ENCODE data around the gene SLC25A18.
"Not testable (repeated sequence)": the region's sequence is repeated elsewhere in the genome, so short reads cannot be mapped to it uniquely, and the experiment has no call there.

SLC25A18 gene, protein sequence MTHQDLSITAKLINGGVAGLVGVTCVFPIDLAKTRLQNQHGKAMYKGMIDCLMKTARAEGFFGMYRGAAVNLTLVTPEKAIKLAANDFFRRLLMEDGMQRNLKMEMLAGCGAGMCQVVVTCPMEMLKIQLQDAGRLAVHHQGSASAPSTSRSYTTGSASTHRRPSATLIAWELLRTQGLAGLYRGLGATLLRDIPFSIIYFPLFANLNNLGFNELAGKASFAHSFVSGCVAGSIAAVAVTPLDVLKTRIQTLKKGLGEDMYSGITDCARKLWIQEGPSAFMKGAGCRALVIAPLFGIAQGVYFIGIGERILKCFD

DNA sequence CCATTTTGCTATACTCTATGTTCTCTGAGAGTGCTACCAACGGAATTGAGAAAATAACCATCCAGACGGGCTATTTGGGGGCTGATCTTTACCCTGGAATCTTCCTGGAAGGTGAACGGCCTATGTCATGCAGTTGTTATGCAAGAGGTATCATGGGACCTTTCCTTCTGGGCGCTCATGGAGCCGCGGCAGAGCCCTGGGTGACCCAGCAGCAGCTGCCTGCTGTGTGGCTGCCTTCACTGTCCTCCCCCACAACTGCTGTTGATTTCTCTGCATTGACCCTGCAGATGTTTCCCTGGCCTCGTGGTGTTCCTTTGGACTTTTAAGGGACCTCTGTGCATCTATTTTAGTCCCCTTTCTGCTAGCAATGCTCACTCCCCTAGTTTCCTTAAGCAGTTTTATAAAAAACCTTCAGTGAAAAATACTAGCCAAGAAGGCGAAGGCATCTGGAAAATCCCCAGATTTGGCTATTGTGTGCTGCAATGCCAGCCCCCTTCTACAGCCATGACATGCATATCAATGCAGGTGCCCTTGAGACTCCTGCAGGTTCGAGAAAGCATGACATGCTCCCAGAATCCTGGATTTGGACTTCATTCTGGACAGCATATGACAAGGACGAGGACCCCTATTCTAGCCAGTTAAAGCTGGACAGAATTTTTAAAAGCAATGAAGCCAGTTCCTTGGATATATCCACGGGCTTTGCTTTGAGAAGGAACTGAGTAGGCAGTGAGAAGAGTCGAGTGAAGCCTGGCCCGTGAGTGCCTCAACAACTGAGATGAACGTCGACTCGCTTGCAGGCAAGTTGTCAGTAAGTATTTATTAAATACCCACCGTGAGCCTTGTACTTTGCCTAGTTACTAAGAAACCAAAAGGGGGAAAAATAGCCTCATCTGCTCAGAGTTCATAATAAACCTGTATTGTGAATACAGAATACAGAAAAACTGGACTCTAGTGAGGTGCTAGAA lies at the start of gene SLC25A18:
Gene SLC25A18, plus strand, starts transcription at position 593 of the 965 bp plus-strand sequence. CDS start 16,447 bp downstream, outside the sequence.
- FAIRE-seq: no peak

DNA sequence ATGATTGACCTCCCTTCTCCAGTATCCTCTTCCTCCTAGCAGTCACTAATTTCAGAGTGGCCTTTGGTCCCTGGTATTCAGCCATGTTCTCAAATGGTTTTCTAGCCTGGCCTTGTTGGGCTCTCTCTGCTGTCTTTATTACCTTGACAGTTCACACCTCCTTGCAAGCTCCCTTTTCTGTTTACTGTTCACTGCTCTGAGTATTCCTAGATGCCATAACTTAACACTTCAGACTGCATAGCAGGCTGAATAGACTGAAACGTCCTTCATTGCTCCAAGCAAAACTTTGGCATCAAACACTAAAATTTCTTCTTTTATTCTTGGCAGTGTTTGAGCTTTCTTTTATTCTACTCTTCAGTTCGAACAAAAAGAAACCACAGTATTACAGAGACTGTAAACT lies 49.7 kb upstream of the SLC25A18 start:
- no peak for FAIRE-seq

DNA sequence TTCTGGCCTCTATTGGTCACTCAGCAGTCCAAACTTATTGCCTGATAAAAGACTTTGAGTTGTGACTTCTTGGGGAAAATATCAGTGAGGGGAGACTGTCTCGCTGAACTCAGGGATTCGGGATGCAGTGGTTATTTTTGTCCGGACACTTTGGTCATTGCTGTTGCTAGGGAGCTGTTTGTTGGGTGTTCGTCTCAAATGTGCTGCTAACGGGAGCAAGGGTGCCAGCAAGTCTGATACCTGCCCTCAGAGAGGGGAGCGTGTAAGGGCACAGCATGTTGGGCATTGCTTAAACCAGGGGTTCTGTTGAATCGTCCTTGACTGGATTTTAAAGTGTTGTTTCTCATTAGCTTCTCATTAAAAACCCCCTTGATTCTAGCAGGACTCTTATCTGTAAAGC lies 49.2 kb upstream of the SLC25A18 start:
- FAIRE-seq: no peak

DNA sequence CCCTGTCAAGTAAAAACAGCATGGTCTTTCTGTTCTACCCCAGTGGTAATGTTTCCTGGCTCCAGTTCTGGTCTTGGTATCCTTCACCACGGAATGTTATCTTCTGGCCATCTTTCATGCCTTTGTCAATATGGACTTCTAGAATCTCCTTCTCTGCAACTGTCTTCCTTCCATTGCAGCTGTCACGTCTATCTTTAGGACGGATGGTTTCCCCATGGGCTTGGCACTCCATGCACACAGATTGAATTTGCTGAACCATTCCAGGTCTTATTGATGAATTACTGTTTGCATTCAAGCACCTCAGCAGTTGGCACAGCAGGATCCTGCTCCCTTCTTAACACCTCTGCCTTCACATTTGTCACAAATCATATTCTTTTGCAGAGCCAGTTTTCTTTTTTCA lies 44.9 kb upstream of the SLC25A18 start:
- FAIRE-seq: no peak

DNA sequence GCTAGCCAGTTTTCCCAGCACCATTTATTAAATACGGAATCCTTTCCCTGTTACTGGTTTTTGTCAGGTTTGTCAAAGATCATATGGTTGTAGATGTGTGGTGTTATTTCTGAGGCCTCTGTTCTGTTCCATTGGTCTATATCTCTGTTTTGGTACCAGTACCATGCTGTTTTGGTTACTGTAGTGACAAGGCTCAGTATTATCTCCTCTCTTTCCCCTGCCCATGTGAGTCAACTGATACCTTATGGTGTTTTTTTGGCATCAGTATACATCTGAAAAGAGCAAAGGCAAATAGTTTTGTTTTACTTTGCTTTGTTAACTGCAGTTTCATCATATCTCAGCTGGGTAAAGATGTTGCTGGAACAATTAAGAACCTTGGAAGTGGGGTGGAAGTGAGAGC lies 41.3 kb upstream of the SLC25A18 start:
- FAIRE-seq: not testable (repeated sequence)

DNA sequence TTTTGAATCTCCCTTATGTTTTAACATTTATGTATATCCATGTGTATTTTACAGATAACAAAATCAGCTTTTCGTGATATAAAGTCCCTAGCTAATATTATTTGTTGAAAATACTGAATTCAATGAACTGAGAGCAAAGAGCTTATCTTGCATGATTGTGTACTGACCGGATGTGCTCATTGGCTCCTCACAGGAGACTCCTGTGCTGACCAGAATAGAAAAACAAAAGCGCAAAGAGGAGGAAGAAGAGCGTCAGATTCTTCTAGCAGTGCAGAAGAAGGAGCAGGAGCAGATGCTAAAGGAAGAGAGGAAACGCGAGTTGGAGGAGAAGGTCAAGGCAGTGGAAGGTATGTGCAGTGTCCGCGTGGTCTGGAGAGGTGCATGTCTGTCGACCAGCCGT lies 39.4 kb upstream of the SLC25A18 start:
- no peak for FAIRE-seq

DNA sequence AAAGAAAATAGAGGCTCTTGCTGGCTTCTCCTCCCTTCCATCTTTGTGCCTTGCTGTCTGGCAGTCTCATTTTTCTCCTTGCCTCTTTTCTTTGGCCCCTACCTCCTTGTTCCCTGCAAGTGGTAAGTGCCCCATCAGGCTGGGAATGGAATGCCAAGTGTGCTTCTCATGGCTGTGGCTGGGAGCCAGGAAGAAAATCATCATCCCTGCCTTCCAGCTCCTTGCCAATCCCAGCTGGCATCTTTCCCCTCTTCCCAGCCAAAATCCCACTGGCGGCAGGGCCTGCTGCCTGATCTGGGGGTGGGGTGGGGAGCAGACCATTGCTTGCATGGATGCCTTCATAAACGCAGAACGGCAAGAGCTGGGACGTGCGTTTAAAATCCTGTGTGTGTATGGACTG lies 27.0 kb upstream of the SLC25A18 start:
- no peak for FAIRE-seq

DNA sequence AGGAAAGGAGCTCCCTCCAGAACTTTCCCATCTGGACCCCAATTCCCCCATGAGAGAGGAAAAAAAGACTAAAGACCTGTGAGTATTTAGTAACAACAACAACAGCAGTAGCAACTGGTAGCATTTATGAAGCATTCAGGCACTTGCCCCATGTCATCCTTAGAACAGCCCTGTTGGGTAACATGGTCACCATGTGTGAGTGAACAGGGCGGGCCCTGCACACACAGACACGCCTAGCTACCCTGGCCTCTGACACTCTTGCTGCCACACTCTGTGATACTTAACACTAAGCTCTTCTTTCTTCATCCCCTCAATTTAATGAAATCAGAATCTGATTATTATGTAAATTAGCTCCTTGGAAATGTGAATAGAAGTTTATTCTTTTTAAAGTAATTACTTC lies 26.1 kb upstream of the SLC25A18 start:
- no peak for FAIRE-seq

DNA sequence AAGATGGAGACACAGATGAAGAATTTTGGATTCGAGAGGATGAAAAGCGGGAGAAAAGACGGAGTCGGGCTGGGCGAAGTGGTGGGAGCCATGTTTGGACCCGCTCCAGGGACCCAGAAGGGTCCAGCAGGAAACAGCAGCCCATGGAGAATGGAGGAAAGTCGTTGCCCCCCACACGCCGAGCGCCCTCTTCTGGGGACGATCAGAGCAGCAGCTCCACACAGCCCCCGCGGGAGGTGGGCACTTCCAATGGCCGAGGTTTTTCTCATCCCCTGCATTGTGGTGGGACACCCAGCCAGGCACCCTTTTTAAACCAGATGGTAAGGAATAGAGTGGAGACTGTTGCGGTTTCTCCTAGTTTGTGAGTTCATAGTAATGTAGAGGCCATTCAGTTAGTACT lies 22.8 kb upstream of the SLC25A18 start:
- FAIRE-seq: no peak

DNA sequence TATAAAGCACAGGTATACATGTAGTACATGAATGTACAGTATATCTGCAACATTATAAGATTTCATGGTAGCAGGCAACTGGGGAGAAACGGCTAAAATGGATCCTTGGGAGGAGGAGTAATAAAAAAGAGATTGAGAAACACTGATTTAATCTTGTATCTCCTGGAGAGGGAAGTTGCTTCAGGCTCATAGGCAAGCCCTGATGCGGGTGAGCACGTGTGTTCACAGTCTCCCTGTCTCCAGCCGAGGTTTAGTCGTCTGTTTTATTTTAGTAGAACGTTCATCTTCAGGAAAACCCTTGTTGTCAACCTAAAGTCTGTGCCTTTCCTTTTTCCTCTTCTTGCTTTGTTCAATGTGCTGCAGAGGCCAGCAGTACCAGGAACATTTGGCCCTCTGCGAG lies 21.8 kb upstream of the SLC25A18 start:
- FAIRE-seq: no peak

DNA sequence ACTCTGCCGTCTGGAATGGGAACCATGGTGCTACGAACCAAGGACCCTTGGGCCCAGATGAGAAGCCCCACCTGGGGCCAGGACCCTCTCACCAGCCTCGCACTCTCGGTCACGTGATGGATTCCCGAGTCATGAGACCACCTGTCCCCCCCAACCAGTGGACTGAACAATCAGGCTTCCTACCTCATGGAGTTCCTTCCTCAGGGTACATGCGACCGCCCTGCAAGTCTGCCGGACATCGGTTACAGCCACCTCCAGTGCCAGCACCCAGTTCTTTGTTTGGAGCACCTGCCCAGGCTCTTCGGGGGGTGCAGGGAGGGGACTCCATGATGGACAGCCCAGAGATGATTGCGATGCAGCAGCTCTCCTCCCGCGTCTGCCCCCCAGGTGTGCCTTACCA lies 20.8 kb upstream of the SLC25A18 start:
- no peak for FAIRE-seq

DNA sequence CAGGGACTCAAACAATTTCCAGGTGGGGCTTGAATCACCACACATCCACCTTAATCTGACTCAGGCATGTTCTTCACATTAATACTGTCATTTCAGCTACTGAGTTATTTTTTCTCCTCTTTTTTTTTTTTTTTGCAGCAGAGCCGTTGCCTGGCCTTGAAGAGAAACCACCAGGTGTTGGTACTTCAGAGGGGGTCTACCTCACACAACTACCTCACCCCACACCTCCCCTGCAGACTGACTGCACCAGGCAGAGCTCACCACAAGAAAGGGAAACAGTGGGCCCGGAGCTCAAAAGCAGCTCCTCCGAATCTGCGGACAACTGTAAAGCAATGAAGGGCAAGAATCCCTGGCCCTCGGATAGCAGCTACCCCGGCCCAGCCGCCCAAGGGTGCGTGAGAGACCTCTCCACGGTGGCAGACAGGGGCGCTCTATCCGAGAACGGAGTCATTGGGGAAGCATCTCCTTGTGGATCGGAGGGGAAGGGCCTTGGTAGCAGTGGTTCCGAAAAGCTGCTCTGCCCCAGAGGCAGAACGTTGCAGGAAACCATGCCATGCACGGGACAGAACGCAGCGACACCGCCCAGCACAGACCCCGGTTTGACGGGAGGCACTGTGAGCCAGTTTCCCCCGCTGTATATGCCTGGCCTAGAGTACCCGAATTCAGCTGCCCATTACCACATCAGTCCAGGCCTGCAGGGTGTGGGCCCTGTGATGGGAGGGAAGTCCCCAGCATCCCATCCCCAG lies 15.1 kb upstream of the SLC25A18 start:
- no peak for FAIRE-seq

DNA sequence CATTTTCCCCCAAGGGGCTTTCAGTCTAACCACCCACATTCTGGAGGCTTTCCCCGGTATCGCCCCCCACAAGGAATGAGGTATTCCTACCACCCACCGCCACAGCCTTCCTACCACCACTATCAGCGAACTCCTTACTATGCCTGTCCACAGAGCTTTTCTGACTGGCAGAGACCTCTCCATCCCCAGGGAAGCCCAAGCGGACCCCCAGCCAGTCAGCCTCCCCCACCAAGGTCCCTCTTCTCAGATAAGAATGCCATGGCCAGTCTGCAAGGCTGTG lies 14.6 kb upstream of the SLC25A18 start:
- no peak for FAIRE-seq

DNA sequence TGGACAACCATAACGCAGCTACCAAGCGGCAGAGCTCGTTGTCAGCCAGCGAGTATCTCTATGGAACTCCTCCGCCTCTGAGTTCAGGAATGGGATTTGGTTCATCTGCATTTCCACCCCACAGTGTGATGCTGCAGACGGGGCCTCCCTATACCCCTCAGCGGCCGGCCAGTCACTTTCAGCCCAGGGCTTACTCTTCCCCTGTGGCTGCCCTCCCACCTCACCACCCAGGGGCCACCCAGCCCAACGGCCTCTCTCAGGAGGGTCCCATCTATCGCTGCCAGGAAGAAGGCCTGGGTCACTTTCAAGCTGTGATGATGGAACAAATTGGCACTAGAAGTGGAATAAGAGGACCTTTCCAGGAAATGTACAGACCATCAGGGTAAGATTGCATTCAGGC lies 14.1 kb upstream of the SLC25A18 start:
- no peak for FAIRE-seq

DNA sequence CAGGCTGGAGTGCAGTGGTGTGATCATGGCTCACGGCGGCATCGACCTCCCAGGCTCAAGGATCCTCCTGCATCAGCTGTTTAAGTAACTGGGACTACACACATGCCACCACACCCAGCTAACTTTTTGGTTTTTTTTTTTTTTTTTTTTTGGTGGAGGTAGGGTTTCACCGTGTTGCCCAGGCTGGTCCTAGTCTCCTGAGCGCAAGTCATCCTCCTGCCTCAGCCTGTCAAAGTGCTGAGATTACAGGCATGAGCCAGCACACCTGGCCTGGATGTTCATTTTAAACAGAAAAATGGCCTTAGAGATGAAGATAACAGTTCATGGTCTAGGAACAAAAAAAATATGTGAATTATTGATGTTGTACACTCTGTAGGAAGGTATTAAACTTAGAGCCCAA lies 13.6 kb upstream of the SLC25A18 start:
- FAIRE-seq: no peak

DNA sequence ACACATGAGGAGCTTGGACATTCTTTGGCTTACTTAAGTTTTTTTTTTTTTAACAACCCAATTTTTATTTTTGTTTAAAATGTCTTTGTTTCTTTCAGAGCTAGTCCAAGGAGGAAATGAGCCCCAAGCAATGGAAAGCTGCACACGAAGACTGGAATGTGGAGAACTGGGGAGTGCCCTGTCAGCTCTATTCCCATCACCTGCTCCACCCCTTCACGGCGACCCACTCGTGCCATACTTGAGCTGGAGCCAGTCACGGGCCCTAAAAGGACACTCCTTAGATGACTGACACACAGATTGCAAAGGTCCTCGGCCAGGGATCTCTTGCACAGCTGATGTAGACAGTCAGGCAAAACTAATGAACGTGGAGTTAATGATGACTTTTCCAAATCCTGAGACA lies 10.6 kb upstream of the SLC25A18 start:
- FAIRE-seq: no peak

DNA sequence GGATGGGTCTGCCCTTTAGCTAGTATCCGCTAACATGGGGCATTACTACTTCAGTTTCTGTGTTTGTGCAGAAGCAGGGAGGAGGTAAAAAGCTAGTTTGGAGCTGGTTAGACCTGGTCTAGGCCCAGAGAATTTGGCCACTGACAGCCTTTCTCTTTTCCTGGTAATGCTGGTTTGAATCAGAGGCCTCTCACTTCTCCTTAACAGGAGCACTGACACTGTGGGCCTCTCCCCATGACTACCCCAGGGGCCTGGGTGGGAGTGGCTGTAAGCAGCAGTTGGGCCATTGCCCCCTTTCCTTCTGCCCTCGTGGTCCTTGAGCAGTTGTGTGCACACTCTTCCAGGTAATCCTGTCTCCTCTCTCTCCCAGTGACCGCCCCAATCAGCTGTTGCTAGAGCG lies 8.5 kb upstream of the SLC25A18 start:
- FAIRE-seq: no peak

DNA sequence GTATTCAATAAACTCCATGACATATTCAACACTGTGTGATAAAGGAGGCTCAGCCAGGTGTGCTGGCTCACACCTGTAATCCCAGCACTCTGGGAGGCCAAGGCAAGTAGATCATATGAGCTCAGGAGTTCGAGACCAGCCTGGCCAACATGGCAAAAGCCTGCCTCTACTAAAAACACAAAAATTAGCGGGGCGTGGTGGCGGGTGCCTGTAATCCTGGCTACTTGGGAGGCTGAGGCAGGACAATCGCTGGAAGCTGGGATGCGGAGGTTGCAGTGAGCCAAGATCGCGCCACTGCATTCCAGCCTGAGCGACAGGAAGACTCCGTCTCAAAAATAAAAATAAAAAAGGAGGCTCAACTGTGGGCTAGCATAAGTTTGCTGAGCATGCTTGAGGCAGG lies 4.1 kb upstream of the SLC25A18 start:
- FAIRE-seq: no peak

DNA sequence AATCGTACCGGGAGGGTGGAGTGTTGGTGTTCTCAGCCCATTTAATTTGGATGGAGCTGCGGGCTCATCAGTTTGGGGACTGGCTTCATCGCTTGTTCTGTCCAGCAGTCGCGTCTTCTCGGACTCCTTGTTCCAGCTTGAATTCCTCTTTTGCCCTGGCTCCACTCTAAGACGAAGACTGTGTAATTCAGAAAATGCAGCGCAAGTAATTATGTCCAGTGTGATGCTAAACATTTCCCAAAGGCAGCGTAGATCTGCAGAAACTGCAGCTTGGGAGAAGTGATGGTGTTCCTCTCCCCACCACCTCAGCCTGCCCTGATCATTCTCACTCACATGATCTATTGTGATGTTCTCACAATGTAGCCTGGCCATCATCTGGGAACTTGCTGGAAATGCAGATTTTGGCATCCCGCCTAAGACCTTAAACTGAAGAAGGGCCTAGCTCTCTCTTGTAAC lies 666 bp downstream of the SLC25A18 start:
- peak; percentile 54 for FAIRE-seq

DNA sequence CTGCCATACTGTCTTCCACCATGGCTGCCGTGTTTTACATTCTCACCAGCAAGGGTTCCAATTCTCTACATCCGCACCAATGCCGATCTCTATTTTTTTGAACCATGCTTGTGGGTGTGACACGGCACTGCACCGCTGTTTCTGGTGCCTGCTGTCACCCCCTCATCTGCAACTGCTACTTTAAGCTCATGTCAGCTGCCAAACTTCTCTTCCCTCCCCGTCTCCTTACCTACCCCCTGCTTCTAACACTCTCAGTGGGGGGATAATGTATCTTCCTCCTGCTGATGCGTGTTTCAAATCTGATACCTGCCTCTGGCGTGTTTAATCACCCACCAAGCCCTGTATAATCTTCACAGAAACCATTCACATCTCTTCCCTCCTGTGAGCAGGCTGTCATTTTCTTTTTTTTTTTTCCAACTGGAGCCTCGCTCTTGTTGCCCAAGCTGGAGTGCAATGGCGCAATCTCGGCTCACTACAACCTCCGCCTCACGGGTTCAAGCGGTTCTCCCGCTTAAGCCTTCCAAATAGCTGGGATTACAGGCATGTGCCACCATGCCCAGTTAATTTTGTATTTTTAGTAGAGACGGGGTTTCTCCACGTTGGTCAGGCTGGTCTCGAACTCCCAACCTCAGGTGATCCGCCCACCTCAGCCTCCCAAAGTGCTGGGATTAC lies 2.9 kb downstream of the SLC25A18 start:
- FAIRE-seq: not testable (repeated sequence)

DNA sequence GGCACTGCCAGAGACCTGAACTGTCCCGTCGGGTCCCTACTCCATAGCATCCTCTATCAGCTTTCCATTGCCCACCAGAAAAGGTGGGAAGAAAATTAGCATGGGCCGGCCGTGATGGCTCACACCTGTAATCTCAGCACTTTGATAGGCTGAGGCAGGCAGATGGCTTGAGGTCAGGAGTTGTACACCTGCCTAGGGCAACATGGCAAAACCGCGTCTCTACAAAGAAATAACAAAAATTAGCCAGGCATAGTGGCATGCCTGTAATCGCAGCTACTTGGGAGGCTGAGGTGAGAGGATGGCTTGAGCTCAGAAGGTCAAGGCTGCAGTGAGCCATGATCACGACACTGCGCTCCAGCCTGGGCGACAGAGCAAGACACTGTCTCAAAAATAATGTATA lies 3.5 kb downstream of the SLC25A18 start:
- FAIRE-seq: no peak

DNA sequence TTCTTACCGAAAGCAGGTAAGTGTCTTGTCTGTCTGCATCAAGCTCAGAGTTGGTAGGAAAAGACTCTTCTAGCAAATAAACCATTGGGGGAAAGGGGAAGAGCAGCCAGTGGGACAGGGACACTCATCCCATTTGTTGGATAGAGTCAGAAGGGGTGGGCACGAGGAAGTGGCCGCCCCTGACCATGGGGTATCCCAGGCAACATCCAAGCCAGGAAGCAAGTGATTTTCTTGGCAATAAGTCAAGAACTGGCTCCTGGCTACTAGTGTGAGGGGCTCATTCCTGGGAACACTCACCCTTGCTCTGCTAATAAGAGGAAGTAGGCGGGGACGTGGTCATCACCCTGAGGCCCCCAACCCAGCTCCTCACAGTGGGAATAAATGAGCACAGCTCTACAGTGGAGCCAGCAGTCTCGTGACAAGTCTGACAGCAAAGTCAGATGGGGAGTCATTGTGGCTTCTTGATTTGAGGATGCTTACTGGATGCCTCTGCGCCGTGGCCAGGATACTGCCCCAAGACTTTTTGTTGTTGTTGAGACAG lies 6.7 kb downstream of the SLC25A18 start:
- FAIRE-seq: no peak

Measured in endometrium (tissue), 2 donors.